Stimulated activated CD4-positive, alpha-beta T cell treated with anti-CD3 and anti-CD28 coated beads, Interleukin-1b, Interleukin-23, amount 100 ng/mL, for 1 hour (primary cell): ENCODE data around the gene NES.
"Not testable (repeated sequence)": the region's sequence is repeated elsewhere in the genome, so short reads cannot be mapped to it uniquely, and the experiment has no call there.

ENCODE experiments used
- DNase-seq, 2 donors: peaks; one replicate each; pipeline ENCODE4 v3.0.0-alpha.2; 2020; ENCODE audit warnings: low read depth in 2 of 2

NES gene

GRCh38 chr1:156644640-156645039 is 32.6 kb downstream of the NES start:
- DNase-seq: no peak

- DNase-seq: no peak
These were observed 33.1 kb downstream of the NES start for GRCh38 chr1:156644146-156644545.

GRCh38 chr1:156643778-156644092 is 33.5 kb downstream of the NES start:
- DNase-seq: no peak

GRCh38 chr1:156643049-156643777 is 34.0 kb downstream of the NES start:
- no peak for DNase-seq

GRCh38 chr1:156642265-156643048 is 34.8 kb downstream of the NES start:
- DNase-seq: no peak

- no peak for DNase-seq
These were observed 35.4 kb downstream of the NES start, which contains the start of gene BCAN for GRCh38 chr1:156641761-156642264. TSS of gene BCAN (plus strand) at chr1:156642117. CDS start at chr1:156646055, 3,938 bp downstream.

GRCh38 chr1:156640842-156641706 is 36.1 kb downstream of the NES start:
- no peak for DNase-seq

GRCh38 chr1:156639601-156640101 is 37.6 kb downstream of the NES start:
- DNase-seq: no peak

GRCh38 chr1:156638189-156638985 is 38.8 kb downstream of the NES start:
- DNase-seq: no peak

GRCh38 chr1:156632355-156632754 is 44.9 kb downstream of the NES start:
- no peak for DNase-seq

GRCh38 chr1:156631152-156631551 is 46.1 kb downstream of the NES start:
- DNase-seq: not testable (repeated sequence)

- DNase-seq: no peak
These were observed 47.3 kb downstream of the NES start for GRCh38 chr1:156629823-156630449.

GRCh38 chr1:156627313-156627880 is 49.8 kb downstream of the NES start:
- no peak for DNase-seq

- DNase-seq: no peak
These were observed 51.1 kb downstream of the NES start for GRCh38 chr1:156626079-156626438.

- peak; percentile 14 to 62 for DNase-seq
These were observed 51.6 kb downstream of the NES start for GRCh38 chr1:156625436-156626078.

- DNase-seq: no peak
These were observed 52.3 kb downstream of the NES start for GRCh38 chr1:156624814-156625435.

- DNase-seq: peak in 1 of 2 donors; percentile 32
These were observed 53.0 kb downstream of the NES start for GRCh38 chr1:156623946-156624813.

- no peak for DNase-seq
These were observed 54.5 kb downstream of the NES start for GRCh38 chr1:156622581-156623297.
